ENCODE results near the gene ATP2A2. TPM values are rescaled to one million over a fixed set of nuclear protein-coding genes. Genes with fewer than 3 reads are reported as not detected.

ATP2A2 gene
- total RNA-seq, 2 donors from 2014 or later, result 1,597 to 3,086 TPM

GRCh38 chr12:110262442-110263388, 18.3 kb upstream of the ATP2A2 start:
- Histone ChIP-seq H3K27me3 (no peaks in the 10 kb centered on the region), H3K27ac (peak overlapping the region in 1 of 2 donors; percentile 62), H3K36me3 (no peaks in the 10 kb centered on the region), H3K4me3 (no peak overlapping the region), H3K4me1 (peaks cover 0 to 21% of the 10 kb centered on the region in 2 donors), H3K9me3 (no peaks in the 10 kb centered on the region)
- TF ChIP-seq CTCF (IDR thresholded peaks at IDR 0.05), result no peak
- DNase-seq (ENCODE audit: low spot score), result no peak

GRCh38 chr12:110266381-110266960, 14.6 kb upstream of the ATP2A2 start:
- peaks cover 0 to 56% of the 10 kb centered on the region in 2 donors for H3K4me1 ChIP-seq
- no peaks in the 10 kb centered on the region for H3K36me3 ChIP-seq
- peak overlapping the region; percentile 69 to 79 for H3K27ac ChIP-seq
- no peaks in the 10 kb centered on the region for H3K27me3 ChIP-seq
- H3K9me3 ChIP-seq, result no peaks in the 10 kb centered on the region
- DNase-seq (ENCODE audit: low spot score), result no peak
- TF ChIP-seq CTCF (IDR thresholded peaks at IDR 0.05), result no peak
- H3K4me3 ChIP-seq, result peak overlapping the region in 1 of 2 donors; percentile 6

GRCh38 chr12:110266980-110267620, 13.9 kb upstream of the ATP2A2 start:
- no peaks in the 10 kb centered on the region for H3K9me3 ChIP-seq
- peak overlapping the region in 1 of 2 donors; percentile 6 for H3K4me3 ChIP-seq
- H3K27ac ChIP-seq, result peak overlapping the region; percentile 69 to 79
- no peaks in the 10 kb centered on the region for H3K27me3 ChIP-seq
- TF ChIP-seq CTCF (IDR thresholded peaks at IDR 0.05), result no peak
- H3K36me3 ChIP-seq, result no peaks in the 10 kb centered on the region
- DNase-seq (ENCODE audit: low spot score), result peak; percentile 64
- peaks cover 0 to 57% of the 10 kb centered on the region in 2 donors for H3K4me1 ChIP-seq

- peak overlapping the region; percentile 75 to 76 for H3K27ac ChIP-seq
- no peak for DNase-seq (ENCODE audit: low spot score)
- TF ChIP-seq CTCF (IDR thresholded peaks at IDR 0.05), result no peak
- H3K9me3 ChIP-seq, result no peaks in the 10 kb centered on the region
- H3K27me3 ChIP-seq, result no peaks in the 10 kb centered on the region
- H3K4me1 ChIP-seq, result peaks cover 0 to 60% of the 10 kb centered on the region in 2 donors
- no peak overlapping the region for H3K4me3 ChIP-seq
- H3K36me3 ChIP-seq, result no peaks in the 10 kb centered on the region
Measured at GRCh38 chr12:110269622-110270124, 11.4 kb upstream of the ATP2A2 start.

GRCh38 chr12:110270125-110270962, 10.7 kb upstream of the ATP2A2 start:
- Histone ChIP-seq H3K4me1 (peaks cover 0 to 60% of the 10 kb centered on the region in 2 donors), H3K36me3 (no peaks in the 10 kb centered on the region), H3K9me3 (no peaks in the 10 kb centered on the region), H3K27ac (peak overlapping the region; percentile 75 to 76), H3K27me3 (no peaks in the 10 kb centered on the region), H3K4me3 (no peak overlapping the region)
- no peak for DNase-seq (ENCODE audit: low spot score)
- no peak for TF ChIP-seq CTCF (IDR thresholded peaks at IDR 0.05)
